GM23248 (cell line): ENCODE results near the gene LMF2. TPM values are rescaled to one million over a fixed set of nuclear protein-coding genes. Genes with fewer than 3 reads are reported as not detected.

ENCODE experiments used
- DNase-seq: peaks from one replicate; pipeline ENCODE4 v3.0.0-alpha.2; 2015
- H2AFZ ChIP-seq: fragments of 200-600 bp; sonication (generic); 2 replicates; pipeline ENCODE4 v1.6.1; 2016; ENCODE audit warnings: antibody characterized with exemption
- H3F3A ChIP-seq: fragments of 200-600 bp; sonication (generic); 2 replicates; pipeline ENCODE4 v1.6.1; 2016; ENCODE audit warnings: mild to moderate bottlenecking, antibody characterized with exemption, mixed run types; ENCODE audit not compliant: insufficient read depth
- H3K27ac ChIP-seq: fragments of 200-600 bp; sonication (generic); 2 replicates; pipeline ENCODE4 v1.5.1; 2016; ENCODE audit warnings: mild to moderate bottlenecking
- H3K27me3 ChIP-seq: fragments of 200-600 bp; sonication (generic); replicated peaks from 2 replicates; pipeline ENCODE4 v1.6.1; 2016; ENCODE audit warnings: mild to moderate bottlenecking; ENCODE audit not compliant: insufficient read depth
- H3K36me3 ChIP-seq: fragments of 200-600 bp; sonication (generic); 2 replicates; pipeline ENCODE4 v1.6.1; 2016; ENCODE audit warnings: low read depth, mild to moderate bottlenecking
- H3K4me1 ChIP-seq: fragments of 200-600 bp; sonication (generic); 2 replicates; pipeline ENCODE4 v1.6.1; 2016; ENCODE audit warnings: mild to moderate bottlenecking; ENCODE audit not compliant: insufficient read depth
- H3K4me2 ChIP-seq: fragments of 200-600 bp; sonication (generic); one replicate; pipeline ENCODE4 v1.6.1; 2016; ENCODE audit warnings: mild to moderate bottlenecking; ENCODE audit not compliant: unreplicated experiment
- H3K4me3 ChIP-seq: fragments of 200-600 bp; sonication (generic); 2 replicates; pipeline ENCODE4 v1.5.1; 2016; ENCODE audit warnings: mild to moderate bottlenecking
- H3K79me2 ChIP-seq: fragments of 200-600 bp; sonication (generic); 2 replicates; pipeline ENCODE4 v1.6.1; 2016; ENCODE audit warnings: mild to moderate bottlenecking; ENCODE audit not compliant: insufficient read depth
- H3K9ac ChIP-seq: fragments of 200-600 bp; sonication (generic); 2 replicates; pipeline ENCODE4 v1.6.1; 2016; ENCODE audit warnings: mild to moderate bottlenecking
- H3K9me2 ChIP-seq: fragments of 200-600 bp; sonication (generic); 2 replicates; pipeline ENCODE4 v1.6.1; 2016; ENCODE audit warnings: mixed run types, mild to moderate bottlenecking, moderate library complexity; ENCODE audit not compliant: insufficient read depth
- H3K9me3 ChIP-seq: fragments of 200-600 bp; sonication (generic); one replicate; pipeline ENCODE4 v1.6.1; 2017; ENCODE audit warnings: low read depth
- H4K20me1 ChIP-seq: fragments of 200-600 bp; sonication (generic); 2 replicates; pipeline ENCODE4 v1.6.0; 2016; ENCODE audit not compliant: insufficient read depth
- EZH2 ChIP-seq: fragments of 200-600 bp; sonication (generic); IDR thresholded peaks from 2 replicates; pipeline ENCODE4 v1.6.1; 2018; ENCODE audit warnings: antibody characterized with exemption, mild to moderate bottlenecking; ENCODE audit not compliant: insufficient read depth, poor library complexity, severe bottlenecking
- EZH2phosphoT487 ChIP-seq: fragments of 200-600 bp; sonication (generic); IDR thresholded peaks from 2 replicates; pipeline ENCODE4 v1.6.1; 2018; ENCODE audit warnings: antibody characterized with exemption, moderate library complexity, mild to moderate bottlenecking, low read depth; ENCODE audit not compliant: insufficient read depth
- whole genome bisulfite sequencing, 2 experiments: methylation state at CpG; one replicate each; pipeline ENCODE4 v1.1.6; 2015 to 2017; ENCODE audit warnings: low lambda C conversion rate in 2 of 2, low coverage in 1 of 2; ENCODE audit errors: missing lambda C conversion rate in 2 of 2; 5-methylcytosine and 5-hydroxymethylcytosine counted together
- in situ Hi-C: fragments of 300-500 bp; cut with MboI; formaldehyde crosslinking; loops from 2 replicates; pipeline ENCODE4 v1.15.0; 2020
- polyA plus RNA-seq: library from polyadenylated mRNA; unstranded; fragments of >200 nt; fragmentation: Nextera tagmentation; extraction: Ambion mirVana; gene quantifications from 2 replicates; pipeline ENCODE4 v1.2.1, GENCODE V29; 2016
- total RNA-seq: library from RNA; depleted of rRNA; stranded (reverse); fragments of >200 nt; shearing (Covaris generic); gene quantifications from 2 replicates; pipeline ENCODE4 v1.2.3, GENCODE V29; 2014

LMF2 gene
- total and polyA plus RNA-seq, 2 experiments from 2014 or later: 95.0 to 101 TPM

DNA sequence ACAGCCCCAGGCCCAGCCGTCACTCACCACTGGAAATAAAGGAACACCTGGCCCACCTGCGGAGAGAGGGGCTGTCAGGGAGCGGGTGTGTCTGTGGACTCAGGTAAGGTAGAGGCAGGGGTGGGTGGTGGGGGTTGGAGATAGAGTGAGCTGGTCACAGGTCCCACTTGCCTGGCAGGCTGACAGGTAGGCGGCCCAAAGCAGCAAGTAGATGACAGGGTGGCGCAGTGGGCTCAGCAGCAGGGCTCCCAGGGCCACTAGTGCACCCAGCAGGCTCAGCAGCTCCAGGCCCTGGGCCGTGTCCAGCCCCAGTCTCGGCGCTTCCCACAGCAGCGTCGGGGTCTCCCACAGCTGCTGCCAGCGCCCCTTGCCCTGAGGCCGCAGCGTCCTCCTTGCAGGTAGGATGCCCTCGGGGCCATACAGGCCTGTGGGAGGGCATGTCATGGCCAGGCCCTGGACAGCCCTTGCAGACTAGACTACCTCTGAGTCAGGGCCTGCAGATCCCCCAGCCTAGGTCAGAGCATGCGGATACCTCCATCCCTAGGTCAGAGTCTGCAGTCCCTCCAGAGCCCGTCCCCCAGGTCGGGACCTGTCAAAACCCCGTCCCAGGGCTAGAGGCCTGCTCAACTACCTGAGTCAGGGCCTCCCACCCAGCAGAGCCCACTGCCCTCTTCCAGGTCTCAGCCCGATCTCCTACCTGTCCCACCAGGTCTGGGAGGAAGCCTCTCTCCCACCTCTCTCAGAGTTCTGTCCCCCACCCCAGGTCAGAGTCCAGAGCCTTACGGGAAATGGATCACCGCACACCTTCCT lies 686 bp downstream of the LMF2 start:
- H3K36me3 ChIP-seq: no peaks in the 10 kb centered on the region
- no peaks in the 10 kb centered on the region for H3K9me3 ChIP-seq
- H2AFZ ChIP-seq: peak overlapping the region; percentile 66
- H3K4me2 ChIP-seq: peak overlapping the region; percentile 86
- 11 to 20% methylated on average over 15 to 19 of the region's 21 CpGs for WGBS, 2 experiments
- peaks cover 10% of the 10 kb centered on the region for H3K4me1 ChIP-seq
- peak; percentile 55 for DNase-seq
- H3K9ac ChIP-seq: peak overlapping the region; percentile 97
- peaks cover 66% of the 10 kb centered on the region for H3K79me2 ChIP-seq
- H4K20me1 ChIP-seq: no peaks in the 10 kb centered on the region
- H3K27me3 ChIP-seq: no peaks in the 10 kb centered on the region
- H3K9me2 ChIP-seq: no peaks in the 10 kb centered on the region
- peaks cover 10% of the 10 kb centered on the region; the same call in 1 of the 2 replicates for H3F3A ChIP-seq
- H3K4me3 ChIP-seq: peak overlapping the region; percentile 94
- peak overlapping the region; percentile 73 for H3K27ac ChIP-seq
- in situ Hi-C loops: no loop called here
- no peak for TF ChIP-seq EZH2phosphoT487
- no peak for TF ChIP-seq EZH2

DNA sequence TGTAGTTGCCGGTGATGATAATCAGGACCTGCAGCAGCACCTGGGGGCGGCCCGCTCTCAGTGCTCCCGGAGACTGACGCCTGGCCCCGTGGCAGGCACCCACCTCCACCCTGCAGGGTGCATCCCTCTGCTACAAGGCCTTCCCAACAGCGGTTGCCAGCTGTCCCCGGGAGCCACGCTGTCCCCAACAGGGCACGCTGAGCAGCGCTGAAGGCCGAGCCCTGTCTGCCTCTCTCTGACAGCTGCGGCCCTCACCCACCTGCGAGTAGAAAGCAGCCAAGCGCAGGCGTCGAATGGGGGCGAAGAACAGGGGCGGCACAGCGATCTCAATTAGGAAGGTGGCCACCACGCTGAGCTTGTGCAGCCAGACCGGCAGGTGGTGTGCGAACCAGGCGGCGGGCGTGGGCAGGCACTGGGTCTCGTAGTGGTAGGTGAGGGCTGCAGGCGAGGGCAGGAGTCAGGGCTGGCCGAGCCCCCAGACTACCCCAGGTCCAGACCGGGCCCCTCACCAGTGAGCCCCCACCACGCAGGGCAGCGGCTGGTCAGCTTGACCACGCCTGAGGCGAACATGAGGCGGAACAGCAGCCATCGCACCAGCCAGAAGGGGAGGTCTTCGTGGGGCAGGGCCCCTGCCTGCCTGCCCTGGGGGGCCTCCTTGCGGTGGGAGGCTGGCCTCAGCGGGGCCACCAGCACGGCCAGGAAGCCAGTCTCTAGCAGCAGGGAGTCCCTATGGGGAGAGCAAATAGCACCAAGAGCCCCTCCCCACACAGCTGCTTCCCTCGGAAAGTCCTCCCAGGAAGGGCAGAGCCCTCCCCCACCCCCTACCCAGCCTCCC lies 1.5 kb downstream of the LMF2 start:
- no peak for DNase-seq
- Histone ChIP-seq H3K79me2 (peaks cover 58% of the 10 kb centered on the region), H3F3A (peaks cover 10% of the 10 kb centered on the region; the same call in 1 of the 2 replicates), H3K9ac (peak overlapping the region; percentile 97), H3K4me1 (peaks cover 10% of the 10 kb centered on the region), H3K4me3 (peak overlapping the region; percentile 94), H3K9me2 (no peaks in the 10 kb centered on the region), H3K4me2 (peak overlapping the region; percentile 86), H3K27ac (no peak overlapping the region), H3K27me3 (no peaks in the 10 kb centered on the region), H2AFZ (no peak overlapping the region), H3K9me3 (no peaks in the 10 kb centered on the region), H4K20me1 (no peaks in the 10 kb centered on the region), H3K36me3 (no peaks in the 10 kb centered on the region)
- in situ Hi-C loops: no loop called here
- 87 to 88% methylated on average over 38 to 41 of the region's 41 CpGs for WGBS, 2 experiments
- no peak for TF ChIP-seq EZH2phosphoT487
- TF ChIP-seq EZH2: no peak

DNA sequence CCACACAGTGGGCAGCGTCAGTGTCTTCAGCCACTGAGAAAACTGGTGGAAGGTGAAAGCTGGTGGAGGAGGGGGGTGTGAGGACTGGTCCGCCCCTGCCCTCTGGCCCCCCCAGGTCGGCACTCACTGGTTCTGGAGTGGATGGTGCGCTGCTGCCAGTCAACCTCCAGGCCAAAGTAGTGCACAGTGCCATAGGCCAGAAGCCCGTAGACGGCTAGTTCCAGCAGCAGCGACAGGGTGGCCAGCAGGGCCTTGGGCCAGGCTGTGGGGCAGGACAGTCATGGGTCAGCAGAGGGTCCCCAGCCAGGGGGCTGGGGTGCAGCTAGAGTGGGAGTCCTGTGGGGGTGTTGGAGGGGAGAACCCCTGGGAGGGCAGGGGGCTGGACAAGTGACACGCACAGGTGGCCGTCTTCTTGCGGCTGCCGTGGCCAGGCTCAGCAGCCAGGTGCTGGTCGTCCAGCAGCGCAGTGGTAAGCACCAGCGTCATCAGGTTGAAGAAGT lies 2.2 kb downstream of the LMF2 start:
- in situ Hi-C loops: no loop called here
- Histone ChIP-seq H3K9ac (no peak overlapping the region), H2AFZ (no peak overlapping the region), H3K27me3 (no peaks in the 10 kb centered on the region), H3K27ac (no peak overlapping the region), H3K9me3 (no peaks in the 10 kb centered on the region), H3K36me3 (no peaks in the 10 kb centered on the region), H3K9me2 (no peaks in the 10 kb centered on the region), H3K4me2 (no peak overlapping the region), H3K4me1 (peaks cover 10% of the 10 kb centered on the region), H3K4me3 (no peak overlapping the region), H3F3A (peaks cover 10% of the 10 kb centered on the region; the same call in 1 of the 2 replicates), H4K20me1 (no peaks in the 10 kb centered on the region), H3K79me2 (peaks cover 51% of the 10 kb centered on the region)
- 88 to 91% methylated on average over 14 of the region's 14 CpGs for WGBS, 2 experiments
- no peak for DNase-seq
- TF ChIP-seq EZH2phosphoT487 (no peak), EZH2 (no peak)

DNA sequence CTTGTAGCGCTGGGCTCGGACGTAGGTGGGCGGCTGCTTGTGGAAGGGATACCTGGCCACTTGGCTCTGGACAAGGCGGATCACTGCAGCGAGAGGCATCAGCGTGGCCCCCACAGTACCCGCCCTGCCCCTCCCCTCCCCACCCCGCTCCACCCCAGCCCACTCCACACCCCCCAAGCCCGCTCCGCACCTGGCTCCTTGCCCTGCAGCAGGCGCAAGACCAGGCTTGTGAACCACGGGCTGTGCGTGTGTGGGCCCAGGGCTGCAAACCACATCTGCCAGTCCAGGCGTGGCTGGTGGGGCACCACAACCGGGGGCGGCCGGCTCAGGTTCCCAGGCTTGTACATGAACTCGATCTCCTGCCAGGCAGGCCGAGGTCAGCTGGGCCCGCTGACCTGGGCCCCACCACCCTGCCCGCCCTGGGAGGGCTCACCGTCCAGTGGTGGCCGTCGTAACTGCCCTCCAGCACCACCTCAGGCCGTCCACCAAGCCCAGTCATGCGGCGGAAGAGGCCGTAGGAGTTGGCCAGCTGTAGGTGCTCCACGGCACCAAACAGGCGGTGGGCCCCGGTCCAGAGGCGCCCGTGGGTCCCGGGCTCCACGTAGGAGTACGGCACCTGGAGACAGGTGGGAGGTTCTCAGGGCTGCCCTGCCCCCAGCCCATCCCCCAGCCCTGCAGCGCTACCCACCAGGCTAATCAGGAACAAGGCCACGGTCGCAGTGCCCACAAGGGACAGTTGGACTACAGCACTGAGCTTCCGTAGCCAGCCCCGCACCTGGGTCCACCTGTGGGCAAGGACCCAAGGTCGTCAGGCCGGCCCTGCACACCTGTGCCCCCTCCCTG lies 2.9 kb downstream of the LMF2 start:
- no peak for DNase-seq
- H4K20me1 ChIP-seq: no peaks in the 10 kb centered on the region

More for the DNA sequence above, 2.9 kb downstream of the LMF2 start:
- WGBS, 2 experiments: 91 to 92% methylated on average over 22 to 40 of the region's 44 CpGs
- Histone ChIP-seq H3K9me2 (no peaks in the 10 kb centered on the region), H3K4me3 (no peak overlapping the region), H3K4me1 (peaks cover 10% of the 10 kb centered on the region), H2AFZ (no peak overlapping the region), H3K27ac (no peak overlapping the region), H3K27me3 (no peaks in the 10 kb centered on the region), H3K4me2 (no peak overlapping the region), H3K9ac (no peak overlapping the region), H3F3A (peaks cover 15% of the 10 kb centered on the region; the same call in 1 of the 2 replicates), H3K9me3 (no peaks in the 10 kb centered on the region), H3K36me3 (no peaks in the 10 kb centered on the region), H3K79me2 (peaks cover 44% of the 10 kb centered on the region)
- no peak for TF ChIP-seq EZH2phosphoT487
- TF ChIP-seq EZH2: no peak
- in situ Hi-C loops: no loop called here
